GM12874 (cell line): ENCODE measurements around the gene DAZAP1.

Experiments used
- TF ChIP-seq, protein P1 (sequence below): IDR thresholded peaks from 2 replicates; pipeline ENCODE4 v1.5.1; 2011; ENCODE audit warnings: low read depth, mild to moderate bottlenecking, control low read depth, low read length, moderate library complexity; ENCODE audit not compliant: insufficient read depth

Gene DAZAP1

DNA sequence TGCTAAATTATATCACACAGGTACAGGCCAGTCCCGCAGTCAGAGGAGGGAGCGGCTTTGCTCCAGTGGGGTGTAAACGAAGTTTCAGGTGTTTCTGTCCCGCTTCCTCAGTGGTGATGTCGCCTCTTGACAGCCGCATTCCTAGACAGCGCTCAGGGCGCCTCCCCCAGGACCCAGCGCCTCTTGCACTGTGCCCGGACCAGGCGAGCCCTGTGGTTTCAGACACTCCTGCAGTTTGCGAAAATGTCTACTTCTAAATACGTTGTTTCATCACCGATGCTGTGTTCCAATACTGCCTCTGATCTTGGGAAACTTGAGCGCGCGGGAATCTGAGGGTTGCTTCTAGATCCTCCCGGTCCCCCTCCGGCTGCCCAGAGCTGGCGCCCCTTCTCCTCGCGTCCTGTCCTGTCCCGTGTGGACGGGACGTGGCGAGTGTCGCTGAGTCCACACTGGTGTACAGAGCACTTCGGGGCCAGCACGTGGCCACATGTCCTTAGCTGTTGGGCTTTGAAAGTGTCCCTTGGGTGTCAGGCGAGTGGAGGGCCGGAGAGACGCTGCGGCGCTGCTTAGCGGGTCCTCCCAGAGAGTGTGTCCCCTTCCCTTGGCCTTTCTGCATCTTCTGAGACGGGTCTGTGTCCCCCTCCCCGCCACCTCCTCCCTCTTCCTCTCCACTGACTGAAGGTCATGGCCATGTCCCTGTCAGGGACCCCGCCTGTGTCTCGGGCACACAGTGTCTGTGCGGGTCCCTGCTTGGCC lies 16.2 kb downstream of the DAZAP1 start:
- TF ChIP-seq, protein P1, sequence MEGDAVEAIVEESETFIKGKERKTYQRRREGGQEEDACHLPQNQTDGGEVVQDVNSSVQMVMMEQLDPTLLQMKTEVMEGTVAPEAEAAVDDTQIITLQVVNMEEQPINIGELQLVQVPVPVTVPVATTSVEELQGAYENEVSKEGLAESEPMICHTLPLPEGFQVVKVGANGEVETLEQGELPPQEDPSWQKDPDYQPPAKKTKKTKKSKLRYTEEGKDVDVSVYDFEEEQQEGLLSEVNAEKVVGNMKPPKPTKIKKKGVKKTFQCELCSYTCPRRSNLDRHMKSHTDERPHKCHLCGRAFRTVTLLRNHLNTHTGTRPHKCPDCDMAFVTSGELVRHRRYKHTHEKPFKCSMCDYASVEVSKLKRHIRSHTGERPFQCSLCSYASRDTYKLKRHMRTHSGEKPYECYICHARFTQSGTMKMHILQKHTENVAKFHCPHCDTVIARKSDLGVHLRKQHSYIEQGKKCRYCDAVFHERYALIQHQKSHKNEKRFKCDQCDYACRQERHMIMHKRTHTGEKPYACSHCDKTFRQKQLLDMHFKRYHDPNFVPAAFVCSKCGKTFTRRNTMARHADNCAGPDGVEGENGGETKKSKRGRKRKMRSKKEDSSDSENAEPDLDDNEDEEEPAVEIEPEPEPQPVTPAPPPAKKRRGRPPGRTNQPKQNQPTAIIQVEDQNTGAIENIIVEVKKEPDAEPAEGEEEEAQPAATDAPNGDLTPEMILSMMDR, result no peak

DNA sequence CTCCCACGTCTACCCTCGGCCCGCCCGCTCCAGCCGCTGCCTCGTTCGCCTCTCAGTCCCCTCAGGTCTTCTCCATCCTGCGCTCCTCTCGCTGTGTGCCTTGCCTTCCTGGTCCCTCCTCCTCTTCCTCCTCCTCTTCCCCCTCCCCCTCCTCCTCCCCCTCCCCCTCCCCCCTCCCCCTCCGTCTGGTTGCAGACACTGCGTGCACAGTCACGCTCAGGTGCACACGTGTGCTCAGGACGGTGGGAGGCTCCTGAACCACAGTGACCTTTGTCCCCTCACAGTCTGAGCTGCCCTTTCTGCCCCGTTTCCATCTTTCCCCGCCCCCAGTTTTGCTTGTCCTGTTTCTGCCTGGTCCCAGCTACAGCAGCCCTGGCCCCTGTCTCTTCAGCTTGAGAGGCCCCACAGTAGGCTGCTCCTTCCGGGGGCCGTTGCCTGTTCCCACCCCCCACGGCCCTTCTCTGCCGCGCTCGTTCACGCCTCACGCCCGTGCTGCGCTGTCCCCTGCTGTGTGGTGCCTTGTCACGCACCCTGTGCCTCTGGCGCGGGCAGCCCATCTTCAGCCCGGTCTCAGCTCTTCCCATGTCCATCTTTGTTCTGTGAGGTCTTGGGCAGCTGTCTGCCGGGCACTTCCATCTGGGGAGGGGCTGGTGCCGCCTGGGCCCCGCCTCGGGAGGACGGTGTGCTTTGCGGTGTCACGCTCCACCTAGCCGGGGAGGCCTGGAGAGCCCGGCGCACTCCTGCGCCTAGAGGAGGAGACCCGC lies 17.0 kb downstream of the DAZAP1 start:
- TF ChIP-seq, protein P1, result no peak

GRCh38 chr19:1425102-1425837 lies 17.9 kb downstream of the DAZAP1 start:
- TF ChIP-seq, protein P1, result no peak

- TF ChIP-seq, protein P1, result no peak
Measured at GRCh38 chr19:1425902-1426301, 18.5 kb downstream of the DAZAP1 start.

DNA sequence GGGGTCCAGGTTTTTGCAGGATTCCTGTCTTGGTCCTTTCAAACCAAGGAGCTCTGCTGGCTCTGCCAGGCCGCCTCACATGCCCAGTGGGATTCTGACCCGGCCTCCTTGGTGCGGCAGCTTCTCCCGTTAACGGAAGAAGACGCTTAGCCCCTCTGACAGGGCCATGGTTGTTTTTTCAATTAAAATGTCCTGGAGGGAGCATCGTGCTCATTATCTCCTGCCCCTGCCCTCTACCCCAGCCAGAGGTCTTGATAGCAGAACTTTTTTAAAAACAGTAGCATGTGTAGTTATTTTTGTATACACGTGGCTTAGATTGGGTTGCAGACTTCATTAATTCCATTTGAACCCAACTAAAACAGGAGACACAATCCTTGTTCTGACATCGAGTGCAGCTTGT lies 19.4 kb downstream of the DAZAP1 start:
- TF ChIP-seq, protein P1, result no peak

DNA sequence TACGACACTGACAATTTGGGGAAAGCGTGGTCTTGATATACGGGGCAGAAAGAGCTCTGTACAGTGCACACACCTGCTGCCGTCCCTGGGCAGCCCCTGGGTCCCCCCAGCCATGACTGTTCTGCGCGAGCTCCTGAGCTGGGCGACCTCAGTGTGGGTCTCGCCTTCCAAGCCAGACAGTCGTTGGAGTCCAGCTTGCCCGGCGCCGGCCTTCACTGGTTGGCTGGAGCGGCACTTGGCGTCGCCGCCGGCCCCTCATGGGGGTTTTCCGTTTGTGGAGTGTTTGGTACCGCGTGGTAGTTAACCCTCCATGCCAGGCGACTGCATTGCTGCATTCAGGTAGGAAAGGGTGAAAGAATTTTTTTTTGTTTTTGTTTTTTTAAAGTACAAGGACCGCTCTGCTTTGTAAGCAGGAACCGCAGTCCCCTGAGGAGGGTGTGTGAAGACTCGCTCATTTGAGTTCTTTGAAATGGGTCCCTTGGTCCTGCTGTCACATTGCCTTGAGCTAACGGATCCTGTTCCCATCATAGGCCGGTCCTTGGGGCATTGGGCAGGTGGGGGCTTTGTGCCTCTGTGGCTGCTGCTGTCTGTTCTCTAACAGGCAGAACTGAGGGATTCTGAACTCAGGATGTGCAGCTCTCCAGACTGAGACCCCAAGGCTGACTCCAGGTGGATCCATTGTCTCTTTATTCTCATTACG lies 20.0 kb downstream of the DAZAP1 start:
- TF ChIP-seq, protein P1, result no peak
